CD4-positive, alpha-beta T cell treated with Interleukin-10 for 1 hour (primary cell): ENCODE data around the gene ATAD3C.
"Not testable (repeated sequence)": the region's sequence is repeated elsewhere in the genome, so short reads cannot be mapped to it uniquely, and the experiment has no call there.

Experiments used
- DNase-seq: peaks from one replicate; pipeline ENCODE4 v3.0.0-alpha.2; 2020

Gene ATAD3C

GRCh38 chr1:1449099-1449739 is at the start of gene ATAD3C:
TSS of gene ATAD3C (plus strand) at chr1:1449689. CDS start at chr1:1450684, 995 bp downstream.
- DNase-seq: no peak

GRCh38 chr1:1399872-1400575 is 49.5 kb upstream of the ATAD3C start:
- DNase-seq: peak; percentile 4

GRCh38 chr1:1400576-1401456 is 48.7 kb upstream of the ATAD3C start:
- no peak for DNase-seq

- DNase-seq: no peak
Measured at GRCh38 chr1:1401457-1402010, 48.0 kb upstream of the ATAD3C start.

- DNase-seq: peak; percentile 41
Measured at GRCh38 chr1:1402072-1402900, 47.2 kb upstream of the ATAD3C start.

- not testable (repeated sequence) for DNase-seq
Measured at GRCh38 chr1:1402901-1403392, 46.5 kb upstream of the ATAD3C start.

- DNase-seq: no peak
Measured at GRCh38 chr1:1403653-1404052, 45.8 kb upstream of the ATAD3C start.

- no peak for DNase-seq
Measured at GRCh38 chr1:1406101-1406820, 43.2 kb upstream of the ATAD3C start.

- DNase-seq: peak; percentile 95
Measured at GRCh38 chr1:1406821-1407635, 42.5 kb upstream of the ATAD3C start, which contains the start of gene MRPL20. TSS of gene MRPL20 (minus strand) at chr1:1407293. CDS start at chr1:1407217, 76 bp downstream.

GRCh38 chr1:1407636-1408318 is 41.7 kb upstream of the ATAD3C start:
- DNase-seq: peak; percentile 25

- DNase-seq: not testable (repeated sequence)
Measured at GRCh38 chr1:1410238-1410637, 39.3 kb upstream of the ATAD3C start.

GRCh38 chr1:1411626-1412025 is 37.9 kb upstream of the ATAD3C start:
- no peak for DNase-seq

- not testable (repeated sequence) for DNase-seq
Measured at GRCh38 chr1:1412311-1412902, 37.1 kb upstream of the ATAD3C start.

- no peak for DNase-seq
Measured at GRCh38 chr1:1415751-1416150, 33.7 kb upstream of the ATAD3C start.

- DNase-seq: not testable (repeated sequence)
Measured at GRCh38 chr1:1417396-1417795, 32.1 kb upstream of the ATAD3C start.

- not testable (repeated sequence) for DNase-seq
Measured at GRCh38 chr1:1417825-1418463, 31.5 kb upstream of the ATAD3C start.

GRCh38 chr1:1418464-1419362 is 30.8 kb upstream of the ATAD3C start:
- DNase-seq: no peak

- no peak for DNase-seq
Measured at GRCh38 chr1:1419363-1419812, 30.1 kb upstream of the ATAD3C start.
